ENCODE results near the gene YJU2. TPM values are rescaled to one million over a fixed set of nuclear protein-coding genes. Genes with fewer than 3 reads are reported as not detected.
A peak's percentile ranks its signal among the peaks of the same experiment; 100 is the strongest.
"Not testable (repeated sequence)": the region's sequence is repeated elsewhere in the genome, so short reads cannot be mapped to it uniquely, and the experiment has no call there.

YJU2 gene
- total and polyA plus RNA-seq, 3 experiments from 2014 or later, result 29.6 to 41.2 (median 38.8) TPM

GRCh38 chr19:4278010-4278409, 31.1 kb downstream of the YJU2 start:
- Histone ChIP-seq H3K9me3 (ENCODE audit: low read length) (no peaks in the 10 kb centered on the region), H3K4me3 (ENCODE audit: low read length) (no peak overlapping the region), H3K36me3 (ENCODE audit: insufficient read depth, low read length) (no peaks in the 10 kb centered on the region), H3K27me3 (ENCODE audit: insufficient read depth, low read length, poor library complexity, severe bottlenecking) (peaks cover 7% of the 10 kb centered on the region), H3K4me1 (ENCODE audit: insufficient read depth, low read length) (no peaks in the 10 kb centered on the region), H3K27ac (ENCODE audit: low read depth, low read length) (no peak overlapping the region)
- Mint-ChIP-seq H3K27ac (no peak overlapping the region), H3K4me1 (peaks cover 0 to 6% (median 2%) of the 10 kb centered on the region in 3 donors), H3K36me3 (peaks cover 0 to 2% (median 0%) of the 10 kb centered on the region in 3 donors), H3K4me3 (peak overlapping the region in 1 of 7 donors; percentile 29), H3K27me3 (peaks cover 18 to 19% of the 10 kb centered on the region in 2 donors), H3K9me3 (no peaks in the 10 kb centered on the region)
- CTCF ChIA-PET, result interaction anchor here (1.3 to 1.4 kb wide), 2 partner anchors 10 to 74 kb away, joined by 3 to 5 read pairs; no protein-coding TSS in a partner anchor
- POLR2A ChIA-PET, result no interaction called here
- DNase-seq, result no peak

GRCh38 chr19:4278419-4279266, 31.8 kb downstream of the YJU2 start, which contains the start of gene SHD:
SHD (plus strand) TSS chr19:4279266; CDS start chr19:4280064, 798 bp downstream.
- no peak for DNase-seq
- H3K36me3 ChIP-seq (ENCODE audit: insufficient read depth, low read length), result no peaks in the 10 kb centered on the region
- H3K27me3 Mint-ChIP-seq, result peaks cover 18 to 19% of the 10 kb centered on the region in 2 donors
- no peak within 1 kb of the TSS for H3K27ac ChIP-seq (ENCODE audit: low read depth, low read length)
- no peaks in the 10 kb centered on the region for H3K9me3 ChIP-seq (ENCODE audit: low read length)
- ChIA-PET POLR2A (no interaction called here), CTCF (interaction anchor here (1.3 to 1.4 kb wide), 2 partner anchors 10 to 74 kb away, joined by 3 to 5 read pairs; no protein-coding TSS in a partner anchor)
- peaks cover 0 to 6% (median 2%) of the 10 kb centered on the region in 3 donors for H3K4me1 Mint-ChIP-seq
- peak within 1 kb of the TSS in 6 of 7 donors; percentile 14 to 77 (median 27) for H3K4me3 Mint-ChIP-seq
- no peak within 1 kb of the TSS for H3K4me3 ChIP-seq (ENCODE audit: low read length)
- H3K27me3 ChIP-seq (ENCODE audit: insufficient read depth, low read length, poor library complexity, severe bottlenecking), result peaks cover 7% of the 10 kb centered on the region
- no peaks in the 10 kb centered on the region for H3K4me1 ChIP-seq (ENCODE audit: insufficient read depth, low read length)
- peaks cover 0 to under 1% (median 0%) of the 10 kb centered on the region in 3 donors for H3K36me3 Mint-ChIP-seq
- peak within 1 kb of the TSS in 2 of 8 donors; percentile 21 to 31 for H3K27ac Mint-ChIP-seq
- no peaks in the 10 kb centered on the region for H3K9me3 Mint-ChIP-seq

DNA sequence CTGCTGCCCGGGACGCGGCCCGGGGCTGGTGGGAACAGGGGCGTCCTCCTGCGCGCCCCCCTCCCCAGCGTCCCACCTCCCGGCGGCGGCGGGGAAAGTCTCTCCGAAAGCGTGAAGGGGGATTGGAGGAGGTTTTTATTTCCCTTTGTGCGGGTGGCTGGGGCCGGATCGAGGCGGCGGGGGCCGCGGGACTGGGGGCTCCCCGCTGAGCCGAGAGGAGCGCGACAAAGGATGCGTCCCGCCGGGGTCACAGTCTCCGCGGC, 32.3 kb downstream of the YJU2 start:
- no peak for DNase-seq
- Histone ChIP-seq H3K27ac (ENCODE audit: low read depth, low read length) (no peak overlapping the region), H3K36me3 (ENCODE audit: insufficient read depth, low read length) (no peaks in the 10 kb centered on the region), H3K9me3 (ENCODE audit: low read length) (no peaks in the 10 kb centered on the region), H3K4me3 (ENCODE audit: low read length) (no peak overlapping the region), H3K27me3 (ENCODE audit: insufficient read depth, low read length, poor library complexity, severe bottlenecking) (peaks cover 7% of the 10 kb centered on the region), H3K4me1 (ENCODE audit: insufficient read depth, low read length) (no peaks in the 10 kb centered on the region)
- Mint-ChIP-seq H3K4me1 (peaks cover 0 to 6% (median 2%) of the 10 kb centered on the region in 3 donors), H3K27me3 (peaks cover 18 to 19% of the 10 kb centered on the region in 2 donors), H3K36me3 (no peaks in the 10 kb centered on the region), H3K4me3 (no peak overlapping the region), H3K27ac (no peak overlapping the region), H3K9me3 (no peaks in the 10 kb centered on the region)
- CTCF ChIA-PET, result no interaction called here
- POLR2A ChIA-PET, result no interaction called here

- CTCF ChIA-PET, result interaction anchor here (1.0 kb wide), 1 partner anchor 73 kb away, joined by 3 read pairs; no protein-coding TSS in a partner anchor
- Mint-ChIP-seq H3K9me3 (no peaks in the 10 kb centered on the region), H3K36me3 (no peaks in the 10 kb centered on the region), H3K27ac (peak overlapping the region in 1 of 8 donors; percentile 31), H3K4me3 (peak overlapping the region in 4 of 7 donors; percentile 14 to 54 (median 36)), H3K27me3 (peaks cover 18 to 19% of the 10 kb centered on the region in 2 donors), H3K4me1 (peaks cover 0 to 6% (median 2%) of the 10 kb centered on the region in 3 donors)
- Histone ChIP-seq H3K27ac (ENCODE audit: low read depth, low read length) (no peak overlapping the region), H3K4me1 (ENCODE audit: insufficient read depth, low read length) (no peaks in the 10 kb centered on the region), H3K4me3 (ENCODE audit: low read length) (no peak overlapping the region), H3K36me3 (ENCODE audit: insufficient read depth, low read length) (no peaks in the 10 kb centered on the region), H3K9me3 (ENCODE audit: low read length) (no peaks in the 10 kb centered on the region), H3K27me3 (ENCODE audit: insufficient read depth, low read length, poor library complexity, severe bottlenecking) (peaks cover 7% of the 10 kb centered on the region)
- POLR2A ChIA-PET, result no interaction called here
- DNase-seq, result no peak
Measured at GRCh38 chr19:4279530-4280422, 32.9 kb downstream of the YJU2 start.

GRCh38 chr19:4284176-4284958, 37.5 kb downstream of the YJU2 start:
- DNase-seq, result no peak
- Mint-ChIP-seq H3K36me3 (no peaks in the 10 kb centered on the region), H3K4me3 (no peak overlapping the region), H3K27me3 (peaks cover 14 to 18% of the 10 kb centered on the region in 2 donors), H3K9me3 (no peaks in the 10 kb centered on the region), H3K27ac (peak overlapping the region in 1 of 8 donors; percentile 21), H3K4me1 (peaks cover 0 to 3% (median 2%) of the 10 kb centered on the region in 3 donors)
- no peak overlapping the region for H3K27ac ChIP-seq (ENCODE audit: low read depth, low read length)
- ChIA-PET CTCF (interaction anchor here (1.0 kb wide), 1 partner anchor 116 kb away, joined by 3 read pairs; the partner anchor contains the start of gene SH3GL1), POLR2A (no interaction called here)
- H3K36me3 ChIP-seq (ENCODE audit: insufficient read depth, low read length), result no peaks in the 10 kb centered on the region
- H3K27me3 ChIP-seq (ENCODE audit: insufficient read depth, low read length, poor library complexity, severe bottlenecking), result peaks cover 7% of the 10 kb centered on the region
- no peak overlapping the region for H3K4me3 ChIP-seq (ENCODE audit: low read length)
- H3K9me3 ChIP-seq (ENCODE audit: low read length), result no peaks in the 10 kb centered on the region
- no peaks in the 10 kb centered on the region for H3K4me1 ChIP-seq (ENCODE audit: insufficient read depth, low read length)

DNA sequence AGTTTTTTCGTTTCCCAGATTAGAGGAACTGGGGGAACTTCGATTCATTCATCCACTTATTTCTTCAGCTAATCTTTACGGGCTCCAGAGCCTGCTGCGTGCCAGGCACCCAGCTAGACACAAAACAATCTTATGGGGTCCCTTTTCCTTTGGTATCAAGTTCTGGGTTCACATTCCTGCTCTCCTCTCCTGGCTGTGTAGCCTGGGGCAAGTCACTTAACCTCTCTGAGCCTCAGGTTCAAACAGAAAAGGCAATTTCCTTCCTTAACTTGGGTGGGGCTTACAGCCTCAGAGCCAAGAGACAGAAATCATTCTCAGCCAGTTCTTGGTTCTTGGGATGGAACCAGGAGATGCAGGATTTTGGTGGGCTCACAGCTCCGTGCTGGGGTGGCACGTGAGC, 38.1 kb downstream of the YJU2 start:
- no peaks in the 10 kb centered on the region for H3K9me3 ChIP-seq (ENCODE audit: low read length)
- POLR2A ChIA-PET, result no interaction called here
- peaks cover 11 to 18% of the 10 kb centered on the region in 2 donors for H3K27me3 Mint-ChIP-seq
- H3K27me3 ChIP-seq (ENCODE audit: insufficient read depth, low read length, poor library complexity, severe bottlenecking), result peaks cover 5% of the 10 kb centered on the region
- peak overlapping the region in 1 of 8 donors; percentile 21 for H3K27ac Mint-ChIP-seq
- H3K4me3 Mint-ChIP-seq, result no peak overlapping the region
- no peaks in the 10 kb centered on the region for H3K36me3 ChIP-seq (ENCODE audit: insufficient read depth, low read length)
- no peaks in the 10 kb centered on the region for H3K36me3 Mint-ChIP-seq
- no peak overlapping the region for H3K27ac ChIP-seq (ENCODE audit: low read depth, low read length)
- no peaks in the 10 kb centered on the region for H3K4me1 ChIP-seq (ENCODE audit: insufficient read depth, low read length)
- CTCF ChIA-PET, result interaction anchor here (1.0 kb wide), 1 partner anchor 115 kb away, joined by 3 read pairs; the partner anchor contains the start of gene SH3GL1
- no peak for DNase-seq
- H3K4me1 Mint-ChIP-seq, result peaks cover 0 to under 1% (median 0%) of the 10 kb centered on the region in 3 donors
- no peak overlapping the region for H3K4me3 ChIP-seq (ENCODE audit: low read length)
- H3K9me3 Mint-ChIP-seq, result no peaks in the 10 kb centered on the region

GRCh38 chr19:4286141-4286540, 39.3 kb downstream of the YJU2 start:
- H3K4me1 ChIP-seq (ENCODE audit: insufficient read depth, low read length); H3K9me3 ChIP-seq (ENCODE audit: low read length); H3K27me3 ChIP-seq (ENCODE audit: insufficient read depth, low read length, poor library complexity, severe bottlenecking); DNase-seq; H3K36me3 Mint-ChIP-seq; H3K4me1 Mint-ChIP-seq; CTCF ChIA-PET; POLR2A ChIA-PET; H3K4me3 Mint-ChIP-seq; H3K27ac Mint-ChIP-seq; H3K4me3 ChIP-seq (ENCODE audit: low read length); H3K36me3 ChIP-seq (ENCODE audit: insufficient read depth, low read length); H3K9me3 Mint-ChIP-seq; H3K27ac ChIP-seq (ENCODE audit: low read depth, low read length): not testable (repeated sequence)
- peaks cover 5 to 15% of the 10 kb centered on the region in 2 donors for H3K27me3 Mint-ChIP-seq
